ENCODE data around the gene FAM222A.
A peak's percentile ranks its signal among the peaks of the same experiment; 100 is the strongest.

FAM222A gene

GRCh38 chr12:109713187-109714070, at the start of gene FAM222A:
FAM222A (plus strand) TSS chr12:109713825; CDS start chr12:109744147, 30,322 bp downstream.
- peak; percentile 98 for DNase-seq

- no peak for DNase-seq
Measured at GRCh38 chr12:109664402-109664801, 49.2 kb upstream of the FAM222A start.

- no peak for DNase-seq
Measured at GRCh38 chr12:109666068-109666467, 47.6 kb upstream of the FAM222A start.

GRCh38 chr12:109670731-109671130, 42.9 kb upstream of the FAM222A start:
- DNase-seq, result no peak

GRCh38 chr12:109671502-109671901, 42.1 kb upstream of the FAM222A start:
- DNase-seq, result no peak

GRCh38 chr12:109673379-109673778, 40.2 kb upstream of the FAM222A start:
- no peak for DNase-seq

- no peak for DNase-seq
Measured at GRCh38 chr12:109673884-109674283, 39.7 kb upstream of the FAM222A start.

- DNase-seq, result no peak
Measured at GRCh38 chr12:109675411-109675810, 38.2 kb upstream of the FAM222A start.

GRCh38 chr12:109677279-109677691, 36.3 kb upstream of the FAM222A start:
- DNase-seq, result peak; percentile 11

GRCh38 chr12:109678719-109679118, 34.9 kb upstream of the FAM222A start:
- no peak for DNase-seq

- peak; percentile 88 for DNase-seq
Measured at GRCh38 chr12:109679501-109680263, 33.9 kb upstream of the FAM222A start.

- DNase-seq, result peak; percentile 83
Measured at GRCh38 chr12:109680264-109681005, 33.2 kb upstream of the FAM222A start.

GRCh38 chr12:109681986-109682707, 31.5 kb upstream of the FAM222A start:
- DNase-seq, result no peak

GRCh38 chr12:109682708-109683060, 30.9 kb upstream of the FAM222A start:
- DNase-seq, result no peak

GRCh38 chr12:109683316-109683715, 30.3 kb upstream of the FAM222A start:
- DNase-seq, result no peak

GRCh38 chr12:109685574-109686447, 27.8 kb upstream of the FAM222A start:
- no peak for DNase-seq

GRCh38 chr12:109686523-109686922, 27.1 kb upstream of the FAM222A start:
- no peak for DNase-seq

GRCh38 chr12:109687250-109687649, 26.4 kb upstream of the FAM222A start:
- no peak for DNase-seq

GRCh38 chr12:109689426-109689825, 24.2 kb upstream of the FAM222A start:
- DNase-seq, result no peak

- no peak for DNase-seq
Measured at GRCh38 chr12:109693160-109693559, 20.5 kb upstream of the FAM222A start.
